Astrocyte (in vitro differentiated cells and primary cell): ENCODE measurements around the gene SLC22A6. TPM values are rescaled to one million over a fixed set of nuclear protein-coding genes. Genes with fewer than 3 reads are reported as not detected.

Source experiments
- DNase-seq: peaks from one replicate; pipeline ENCODE4 v3.0.0-alpha.2; 2010; ENCODE audit warnings: low read depth
- FAIRE-seq: peaks from 2 replicates; lab custom pipeline; 2011; peaks lifted over from hg19 to GRCh38; lab: Jason Lieb, UNC
- H2AFZ ChIP-seq: 2 replicates; pipeline ENCODE4 v1.6.0; 2012; ENCODE audit warnings: low read depth, low read length, inconsistent platforms
- H3K27ac ChIP-seq: 2 replicates; pipeline ENCODE4 v1.5.1; 2011; ENCODE audit warnings: low read depth, low read length, inconsistent platforms
- H3K27me3 ChIP-seq: 2 replicates; pipeline ENCODE4 v1.6.0; 2011; ENCODE audit warnings: low read length, inconsistent platforms; ENCODE audit not compliant: insufficient read depth
- H3K36me3 ChIP-seq: 2 replicates; pipeline ENCODE4 v1.5.1; 2011; ENCODE audit warnings: low read length, inconsistent platforms; ENCODE audit not compliant: insufficient read depth
- H3K4me1 ChIP-seq: 2 replicates; pipeline ENCODE4 v1.5.1; 2011; ENCODE audit warnings: low read length, inconsistent platforms; ENCODE audit not compliant: insufficient read depth
- H3K4me2 ChIP-seq: 2 replicates; pipeline ENCODE4 v1.6.0; 2012; ENCODE audit warnings: low read length, inconsistent platforms
- H3K4me3 ChIP-seq: 2 replicates; pipeline ENCODE4 v1.5.1; 2011; ENCODE audit warnings: low read depth, mild to moderate bottlenecking, low read length, inconsistent platforms; ENCODE audit not compliant: insufficient read depth
- H3K79me2 ChIP-seq: 2 replicates; pipeline ENCODE4 v1.6.0; 2012; ENCODE audit warnings: mild to moderate bottlenecking, low read length, inconsistent platforms; ENCODE audit not compliant: insufficient read depth
- H3K9ac ChIP-seq: 2 replicates; pipeline ENCODE4 v1.6.0; 2012; ENCODE audit warnings: mild to moderate bottlenecking, low read length, inconsistent platforms
- H3K9me3 ChIP-seq: 2 replicates; pipeline ENCODE4 v1.5.1; 2012; ENCODE audit warnings: low read depth, mild to moderate bottlenecking, low read length, inconsistent platforms; ENCODE audit not compliant: insufficient read depth
- H4K20me1 ChIP-seq: 2 replicates; pipeline ENCODE4 v1.6.0; 2012; ENCODE audit warnings: low read length, inconsistent platforms; ENCODE audit not compliant: insufficient read depth
- H3K27ac Mint-ChIP-seq: one replicate; pipeline ENCODE4 v1.8.0; 2021; ENCODE audit warnings: mild to moderate bottlenecking, mixed read lengths; ENCODE audit not compliant: unreplicated experiment
- H3K27me3 Mint-ChIP-seq: one replicate; pipeline ENCODE4 v1.8.0; 2021; ENCODE audit warnings: low read depth, mixed read lengths; ENCODE audit not compliant: unreplicated experiment
- H3K36me3 Mint-ChIP-seq: one replicate; pipeline ENCODE4 v1.8.0; 2021; ENCODE audit warnings: low read depth, mixed read lengths; ENCODE audit not compliant: unreplicated experiment
- H3K4me1 Mint-ChIP-seq: one replicate; pipeline ENCODE4 v1.8.0; 2021; ENCODE audit warnings: low read depth, mixed read lengths; ENCODE audit not compliant: unreplicated experiment
- H3K4me3 Mint-ChIP-seq: one replicate; pipeline ENCODE4 v1.8.0; 2021; ENCODE audit warnings: mild to moderate bottlenecking, moderate library complexity, mixed read lengths; ENCODE audit not compliant: unreplicated experiment
- H3K9me3 Mint-ChIP-seq: one replicate; pipeline ENCODE4 v1.8.0; 2021; ENCODE audit warnings: mild to moderate bottlenecking, mixed read lengths; ENCODE audit not compliant: unreplicated experiment
- CTCF ChIP-seq: IDR thresholded peaks from 2 replicates; pipeline ENCODE4 v1.5.1; 2011; ENCODE audit warnings: low read depth, mild to moderate bottlenecking, inconsistent platforms, low read length, moderate library complexity; ENCODE audit not compliant: insufficient read depth
- EZH2 ChIP-seq: IDR thresholded peaks from 2 replicates; pipeline ENCODE4 v1.6.1; 2012; ENCODE audit warnings: mild to moderate bottlenecking, low read length, inconsistent platforms; ENCODE audit not compliant: insufficient read depth
- total RNA-seq: library from RNA; stranded (reverse); gene quantifications from 2 replicates; pipeline ENCODE4 v1.2.1, GENCODE V29; 2021

Gene SLC22A6
- total RNA-seq, 1 donor from 2014 or later = not detected

GRCh38 chr11:63010934-63011439 is 26.2 kb upstream of the SLC22A6 start:
- Histone ChIP-seq H3K27me3 (peaks cover 8% of the 10 kb centered on the region), H3K9ac (no peak overlapping the region), H3K4me2 (no peak overlapping the region), H2AFZ (no peak overlapping the region), H3K79me2 (no peaks in the 10 kb centered on the region), H4K20me1 (no peaks in the 10 kb centered on the region), H3K27ac (no peak overlapping the region), H3K36me3 (no peaks in the 10 kb centered on the region), H3K4me1 (no peaks in the 10 kb centered on the region), H3K4me3 (no peak overlapping the region), H3K9me3 (no peaks in the 10 kb centered on the region)
- peaks cover 38% of the 10 kb centered on the region for H3K27me3 Mint-ChIP-seq
- H3K9me3 Mint-ChIP-seq = no peaks in the 10 kb centered on the region
- TF ChIP-seq CTCF = no peak
- no peak for TF ChIP-seq EZH2
- DNase-seq (no peak), FAIRE-seq (no peak)
- H3K4me3 Mint-ChIP-seq = peak overlapping the region; percentile 0
- H3K27ac Mint-ChIP-seq = no peak overlapping the region
- H3K4me1 Mint-ChIP-seq = no peaks in the 10 kb centered on the region
- no peaks in the 10 kb centered on the region for H3K36me3 Mint-ChIP-seq

GRCh38 chr11:63007920-63008319 is 23.2 kb upstream of the SLC22A6 start:
- TF ChIP-seq CTCF = no peak
- TF ChIP-seq EZH2 = no peak
- Mint-ChIP-seq H3K27me3 (peaks cover 40% of the 10 kb centered on the region), H3K9me3 (no peaks in the 10 kb centered on the region), H3K27ac (no peak overlapping the region), H3K36me3 (no peaks in the 10 kb centered on the region), H3K4me1 (no peaks in the 10 kb centered on the region), H3K4me3 (no peak overlapping the region)
- DNase-seq (no peak), FAIRE-seq (no peak)
- H3K4me3 ChIP-seq = no peak overlapping the region
- H3K4me1 ChIP-seq = no peaks in the 10 kb centered on the region
- no peak overlapping the region for H3K9ac ChIP-seq
- H3K27me3 ChIP-seq = peaks cover 9% of the 10 kb centered on the region
- H2AFZ ChIP-seq = no peak overlapping the region
- H3K36me3 ChIP-seq = no peaks in the 10 kb centered on the region
- no peak overlapping the region for H3K27ac ChIP-seq
- H3K79me2 ChIP-seq = no peaks in the 10 kb centered on the region
- H4K20me1 ChIP-seq = no peaks in the 10 kb centered on the region
- H3K9me3 ChIP-seq = no peaks in the 10 kb centered on the region
- H3K4me2 ChIP-seq = no peak overlapping the region

DNA sequence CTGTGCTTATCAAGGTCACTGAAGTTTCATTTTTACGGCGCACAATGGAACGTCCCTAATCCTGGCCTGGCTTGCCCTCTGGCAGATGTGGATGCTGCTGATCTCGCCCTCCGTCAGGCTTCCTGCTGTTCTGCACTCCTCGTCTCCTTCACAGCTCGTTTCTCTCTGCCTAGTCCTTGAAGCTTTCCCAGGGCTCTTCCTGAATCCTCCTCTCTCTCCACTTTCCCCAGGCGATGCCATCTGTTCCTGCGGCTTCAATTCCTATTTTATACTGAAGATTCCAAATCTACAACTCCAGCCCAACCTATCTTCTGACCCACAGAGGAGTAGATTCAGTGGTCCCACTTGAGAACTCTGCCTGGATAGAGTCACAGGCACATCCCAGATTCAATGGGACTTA is 16.7 kb upstream of the SLC22A6 start:
- peaks cover 6% of the 10 kb centered on the region for H3K9me3 Mint-ChIP-seq
- FAIRE-seq (no peak), DNase-seq (no peak)
- no peaks in the 10 kb centered on the region for H3K36me3 Mint-ChIP-seq
- Histone ChIP-seq H3K9me3 (no peaks in the 10 kb centered on the region), H3K79me2 (no peaks in the 10 kb centered on the region), H3K4me2 (no peak overlapping the region), H2AFZ (no peak overlapping the region), H4K20me1 (no peaks in the 10 kb centered on the region), H3K9ac (no peak overlapping the region), H3K4me1 (no peaks in the 10 kb centered on the region), H3K4me3 (no peak overlapping the region), H3K27me3 (peaks cover 4% of the 10 kb centered on the region), H3K36me3 (no peaks in the 10 kb centered on the region), H3K27ac (no peak overlapping the region)
- H3K4me1 Mint-ChIP-seq = no peaks in the 10 kb centered on the region
- no peak overlapping the region for H3K27ac Mint-ChIP-seq
- no peak for TF ChIP-seq CTCF
- no peak for TF ChIP-seq EZH2
- H3K27me3 Mint-ChIP-seq = peaks cover 37% of the 10 kb centered on the region
- H3K4me3 Mint-ChIP-seq = no peak overlapping the region
